Mesothelial cell of epicardium (in vitro differentiated cells): ENCODE results near the gene BRMS1. TPM values are rescaled to one million over a fixed set of nuclear protein-coding genes. Genes with fewer than 3 reads are reported as not detected.
"Not testable (repeated sequence)": the region's sequence is repeated elsewhere in the genome, so short reads cannot be mapped to it uniquely, and the experiment has no call there.

Experiments used
- DNase-seq, 2 experiments: peaks; one replicate each; pipeline ENCODE4 v3.0.0; 2021; ENCODE audit warnings: low spot score in 2 of 2; ENCODE audit not compliant: unreplicated experiment in 2 of 2
- H3K27ac Mint-ChIP-seq: 2 replicates; pipeline ENCODE4 v1.8.0; 2021; ENCODE audit warnings: mixed read lengths
- H3K27me3 Mint-ChIP-seq: 2 replicates; pipeline ENCODE4 v1.8.0; 2021; ENCODE audit warnings: low read depth, mixed read lengths
- H3K36me3 Mint-ChIP-seq: 2 replicates; pipeline ENCODE4 v1.8.0; 2021; ENCODE audit warnings: mixed read lengths
- H3K4me1 Mint-ChIP-seq: 2 replicates; pipeline ENCODE4 v1.8.0; 2021; ENCODE audit warnings: mixed read lengths
- H3K4me3 Mint-ChIP-seq: 2 replicates; pipeline ENCODE4 v1.8.0; 2021; ENCODE audit warnings: mild to moderate bottlenecking, moderate library complexity, mixed read lengths
- H3K9me3 Mint-ChIP-seq: 2 replicates; pipeline ENCODE4 v1.8.0; 2021; ENCODE audit warnings: mixed read lengths
- CTCF ChIP-seq: fragments of 200-600 bp; sonication (generic); IDR thresholded peaks from one replicate; pipeline ENCODE4 v1.5.0; 2021; ENCODE audit warnings: antibody characterized with exemption; ENCODE audit not compliant: unreplicated experiment
- total RNA-seq: library from RNA; stranded (reverse); gene quantifications from 3 replicates; pipeline ENCODE4 v1.2.1, GENCODE V29; 2021

The BRMS1 gene
- total RNA-seq, 1 donor from 2014 or later, result 25.0 TPM

DNA sequence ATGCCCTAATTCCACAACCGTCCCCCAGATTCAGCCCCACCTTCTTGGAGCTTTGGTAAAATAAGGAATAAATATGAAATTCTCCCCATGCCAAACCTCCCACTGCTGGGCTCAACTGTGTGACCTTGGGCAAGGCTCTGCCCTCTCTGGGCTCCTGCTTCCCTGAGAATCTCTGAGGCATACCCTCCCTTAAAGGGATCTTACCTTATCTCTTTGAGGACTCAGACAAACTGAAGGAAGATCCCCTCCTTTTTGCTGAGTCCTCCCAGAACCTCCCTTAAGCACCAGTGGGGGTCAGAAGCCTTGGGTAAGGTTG is 30.8 kb downstream of the BRMS1 start:
- Mint-ChIP-seq H3K9me3 (no peaks in the 10 kb centered on the region), H3K27ac (peak overlapping the region; percentile 98), H3K27me3 (peaks cover 3% of the 10 kb centered on the region), H3K4me1 (peaks cover 47% of the 10 kb centered on the region), H3K36me3 (no peaks in the 10 kb centered on the region), H3K4me3 (peak overlapping the region; percentile 84)
- TF ChIP-seq CTCF, result no peak
- no peak for DNase-seq

DNA sequence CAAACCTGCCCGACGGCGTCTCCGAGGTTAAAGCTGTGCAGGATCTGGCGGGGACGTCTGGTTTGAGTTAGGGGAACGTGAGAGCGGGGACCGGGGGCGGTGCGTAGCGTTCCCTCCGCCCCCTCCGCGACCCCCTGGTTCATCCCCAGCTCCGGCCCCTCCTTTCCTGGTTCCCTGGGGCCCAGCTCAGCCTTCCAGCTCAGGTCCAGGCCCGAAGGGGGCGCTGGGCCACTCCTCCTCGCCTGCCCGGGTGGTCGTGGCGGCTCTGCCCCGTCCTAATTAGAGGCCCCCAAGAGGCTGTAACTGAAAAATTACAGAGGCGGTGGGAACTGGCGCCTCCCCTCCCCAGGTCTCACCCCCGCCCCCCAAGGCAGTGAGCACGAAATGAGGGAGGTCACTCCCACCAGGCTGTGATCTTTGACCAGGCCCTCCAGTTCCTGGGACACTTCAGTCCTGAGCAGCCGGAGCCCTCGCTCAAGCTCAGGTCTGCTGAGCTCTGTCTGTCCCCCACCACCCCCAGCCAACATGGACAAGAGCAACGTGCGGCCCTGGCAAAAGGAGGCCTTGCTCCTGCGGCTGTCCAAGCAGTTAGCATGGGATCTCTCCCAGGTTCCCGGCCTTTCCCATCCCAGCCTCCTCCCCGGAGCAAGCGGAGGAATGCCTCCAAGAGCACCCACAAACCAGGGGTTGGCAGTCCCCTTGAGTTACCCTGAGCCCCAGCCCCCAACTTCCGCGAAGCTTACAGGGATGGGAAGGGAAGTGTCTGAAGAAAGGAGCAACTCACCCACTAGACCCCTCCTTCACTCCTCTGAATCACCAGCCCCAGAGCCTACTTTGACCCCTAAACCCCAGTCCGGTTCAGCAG is 31.4 kb downstream of the BRMS1 start:
- peak overlapping the region; percentile 98 for H3K27ac Mint-ChIP-seq
- peaks cover 41% of the 10 kb centered on the region for H3K4me1 Mint-ChIP-seq
- no peaks in the 10 kb centered on the region for H3K9me3 Mint-ChIP-seq
- peak overlapping the region; percentile 84 for H3K4me3 Mint-ChIP-seq
- peak; percentile 56 to 69 for DNase-seq
- no peaks in the 10 kb centered on the region for H3K36me3 Mint-ChIP-seq
- TF ChIP-seq CTCF, result peak; percentile 23
- peaks cover 3% of the 10 kb centered on the region for H3K27me3 Mint-ChIP-seq

DNA sequence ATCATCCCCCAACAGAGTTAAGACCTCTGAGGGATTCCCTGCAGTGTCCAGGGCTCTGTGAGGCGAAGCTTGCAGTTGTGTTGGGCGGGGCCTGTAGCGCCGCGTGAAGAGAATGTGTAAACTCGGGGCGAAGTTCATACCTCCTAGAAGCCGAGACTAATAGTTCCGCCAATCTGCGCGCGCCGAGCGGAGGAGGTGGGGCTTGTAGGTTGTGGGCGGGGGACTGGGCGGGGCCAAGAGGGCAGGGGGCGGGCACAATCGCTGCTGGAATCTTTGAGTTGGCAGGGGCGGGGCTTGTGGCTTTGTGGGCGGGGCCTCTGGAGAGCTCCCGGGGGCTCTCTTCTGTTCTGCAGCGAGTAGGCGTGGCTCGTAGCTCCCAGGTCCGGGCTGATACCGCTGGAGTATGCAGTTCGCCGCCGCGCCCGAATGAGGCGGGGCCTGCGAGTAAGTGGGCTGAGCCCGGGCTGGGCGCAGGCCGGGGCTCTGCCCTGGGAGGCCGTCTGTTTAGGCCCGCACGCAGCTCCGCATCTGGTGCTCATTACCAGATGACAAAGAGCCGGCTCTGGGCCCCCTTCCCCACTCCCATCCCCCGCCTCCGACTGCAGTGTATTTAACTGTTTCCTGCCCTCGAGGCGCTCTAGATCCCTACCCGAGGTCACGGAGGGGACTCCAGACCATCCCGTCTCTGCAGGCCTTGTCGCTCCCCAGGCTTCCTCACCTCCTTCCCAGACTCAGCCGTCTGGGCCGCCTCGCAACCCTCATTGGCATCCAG is 32.2 kb downstream of the BRMS1 start:
- H3K27me3 Mint-ChIP-seq, result peaks cover 3% of the 10 kb centered on the region
- no peaks in the 10 kb centered on the region for H3K36me3 Mint-ChIP-seq
- peaks cover 34% of the 10 kb centered on the region for H3K4me1 Mint-ChIP-seq
- H3K27ac Mint-ChIP-seq, result peak overlapping the region; percentile 98
- no peaks in the 10 kb centered on the region for H3K9me3 Mint-ChIP-seq
- DNase-seq, result peak; percentile 99 to 100
- no peak for TF ChIP-seq CTCF
- peak overlapping the region; percentile 84 for H3K4me3 Mint-ChIP-seq

- H3K9me3 Mint-ChIP-seq, result no peaks in the 10 kb centered on the region
- peak; percentile 82 to 93 for DNase-seq
- H3K4me3 Mint-ChIP-seq, result peak overlapping the region; percentile 84
- peaks cover 28% of the 10 kb centered on the region for H3K4me1 Mint-ChIP-seq
- H3K27me3 Mint-ChIP-seq, result peaks cover 5% of the 10 kb centered on the region
- peak; percentile 9 for TF ChIP-seq CTCF
- H3K27ac Mint-ChIP-seq, result peak overlapping the region; percentile 98
- H3K36me3 Mint-ChIP-seq, result no peaks in the 10 kb centered on the region
Observed at GRCh38 chr11:66311965-66312548, 32.8 kb downstream of the BRMS1 start.

GRCh38 chr11:66311470-66311964 is 33.4 kb downstream of the BRMS1 start:
- H3K4me1 Mint-ChIP-seq, result peaks cover 28% of the 10 kb centered on the region
- H3K4me3 Mint-ChIP-seq, result peak overlapping the region; percentile 84
- H3K27ac Mint-ChIP-seq, result peak overlapping the region; percentile 98
- H3K36me3 Mint-ChIP-seq, result no peaks in the 10 kb centered on the region
- peak; percentile 73 for TF ChIP-seq CTCF
- no peaks in the 10 kb centered on the region for H3K9me3 Mint-ChIP-seq
- peaks cover 5% of the 10 kb centered on the region for H3K27me3 Mint-ChIP-seq
- DNase-seq, result no peak

DNA sequence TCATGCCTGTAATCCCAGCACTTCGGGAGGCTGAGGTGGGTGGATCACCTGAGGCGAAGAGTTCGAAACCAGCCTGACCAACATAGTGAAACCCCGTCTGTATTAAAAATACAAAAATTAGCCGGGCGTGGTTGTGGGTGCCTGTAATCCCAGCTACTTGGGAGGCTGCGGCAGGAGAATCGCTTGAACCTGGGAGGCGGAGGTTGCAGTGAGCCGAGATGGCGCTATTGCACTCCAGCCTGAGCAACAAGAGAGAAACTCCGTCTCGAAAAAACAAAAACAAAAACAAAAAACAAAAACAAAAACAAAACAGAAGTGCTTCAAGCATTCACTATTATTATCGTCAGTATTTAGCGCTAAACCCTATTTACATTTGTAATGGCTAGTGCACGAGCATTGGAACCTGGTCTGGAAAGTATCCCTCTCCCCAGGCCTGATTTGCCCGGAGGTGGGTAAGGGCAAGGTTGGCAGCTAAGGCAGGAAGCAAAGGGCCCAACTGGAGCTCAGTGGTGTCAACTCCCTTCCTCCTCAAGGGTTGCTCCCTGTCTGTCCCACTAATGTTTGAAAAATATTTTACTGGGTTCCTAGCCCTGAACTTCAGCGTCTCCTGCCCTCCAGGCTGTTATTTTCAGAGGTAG is 34.0 kb downstream of the BRMS1 start:
- H3K36me3 Mint-ChIP-seq, H3K4me3 Mint-ChIP-seq, H3K27ac Mint-ChIP-seq, H3K27me3 Mint-ChIP-seq, DNase-seq, H3K9me3 Mint-ChIP-seq: not testable (repeated sequence)
- peaks cover 24% of the 10 kb centered on the region for H3K4me1 Mint-ChIP-seq
